Choroid plexus epithelial cell (primary cell): ENCODE measurements around the gene CELF2.
"Not testable (repeated sequence)": the region's sequence is repeated elsewhere in the genome, so short reads cannot be mapped to it uniquely, and the experiment has no call there.

Source experiments
- DNase-seq: peaks from one replicate; pipeline ENCODE4 v3.0.0-alpha.2; 2010; ENCODE audit warnings: low read depth
- H3K4me3 ChIP-seq: 2 replicates; pipeline ENCODE4 v1.5.1; 2011; ENCODE audit warnings: low read depth, mild to moderate bottlenecking, control low read depth, low read length, moderate library complexity
- TF ChIP-seq, protein P1 (sequence below): conservative IDR thresholded peaks from 2 replicates; pipeline ENCODE4 v1.5.1; 2011; ENCODE audit warnings: low read depth, mild to moderate bottlenecking, control low read depth, inconsistent platforms, low read length, moderate library complexity

Gene CELF2

GRCh38 chr10:11116817-11117216, 99.1 kb downstream of the CELF2 start:
- H3K4me3 ChIP-seq = no peak overlapping the region
- no peak for DNase-seq
- TF ChIP-seq, protein P1, sequence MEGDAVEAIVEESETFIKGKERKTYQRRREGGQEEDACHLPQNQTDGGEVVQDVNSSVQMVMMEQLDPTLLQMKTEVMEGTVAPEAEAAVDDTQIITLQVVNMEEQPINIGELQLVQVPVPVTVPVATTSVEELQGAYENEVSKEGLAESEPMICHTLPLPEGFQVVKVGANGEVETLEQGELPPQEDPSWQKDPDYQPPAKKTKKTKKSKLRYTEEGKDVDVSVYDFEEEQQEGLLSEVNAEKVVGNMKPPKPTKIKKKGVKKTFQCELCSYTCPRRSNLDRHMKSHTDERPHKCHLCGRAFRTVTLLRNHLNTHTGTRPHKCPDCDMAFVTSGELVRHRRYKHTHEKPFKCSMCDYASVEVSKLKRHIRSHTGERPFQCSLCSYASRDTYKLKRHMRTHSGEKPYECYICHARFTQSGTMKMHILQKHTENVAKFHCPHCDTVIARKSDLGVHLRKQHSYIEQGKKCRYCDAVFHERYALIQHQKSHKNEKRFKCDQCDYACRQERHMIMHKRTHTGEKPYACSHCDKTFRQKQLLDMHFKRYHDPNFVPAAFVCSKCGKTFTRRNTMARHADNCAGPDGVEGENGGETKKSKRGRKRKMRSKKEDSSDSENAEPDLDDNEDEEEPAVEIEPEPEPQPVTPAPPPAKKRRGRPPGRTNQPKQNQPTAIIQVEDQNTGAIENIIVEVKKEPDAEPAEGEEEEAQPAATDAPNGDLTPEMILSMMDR = no peak

GRCh38 chr10:11118686-11119085, 101.0 kb downstream of the CELF2 start:
- DNase-seq = no peak
- TF ChIP-seq, protein P1 = no peak
- no peak overlapping the region for H3K4me3 ChIP-seq

DNA sequence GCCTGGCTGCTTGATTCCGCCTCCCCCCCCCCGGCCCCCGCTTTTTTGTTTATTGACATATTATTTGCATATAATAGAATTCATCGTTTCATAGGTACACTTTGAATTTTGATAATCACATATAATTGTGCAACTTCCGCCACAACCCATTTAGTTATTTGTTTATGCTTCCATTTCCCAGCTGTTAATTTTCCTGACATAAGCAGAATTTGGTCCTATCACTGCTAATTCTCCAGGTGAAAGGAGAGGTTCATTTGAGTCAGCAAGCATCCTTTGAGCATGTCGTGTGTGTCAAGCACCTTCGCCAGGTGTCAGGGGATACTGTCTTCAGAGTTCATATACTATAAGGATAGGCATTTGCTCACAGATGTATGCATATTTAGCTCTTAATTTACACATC, 102.2 kb downstream of the CELF2 start:
- DNase-seq = no peak
- TF ChIP-seq, protein P1 = no peak
- H3K4me3 ChIP-seq = no peak overlapping the region

GRCh38 chr10:11120711-11121110, 103.0 kb downstream of the CELF2 start:
- TF ChIP-seq, protein P1 = no peak
- H3K4me3 ChIP-seq = no peak overlapping the region
- no peak for DNase-seq

DNA sequence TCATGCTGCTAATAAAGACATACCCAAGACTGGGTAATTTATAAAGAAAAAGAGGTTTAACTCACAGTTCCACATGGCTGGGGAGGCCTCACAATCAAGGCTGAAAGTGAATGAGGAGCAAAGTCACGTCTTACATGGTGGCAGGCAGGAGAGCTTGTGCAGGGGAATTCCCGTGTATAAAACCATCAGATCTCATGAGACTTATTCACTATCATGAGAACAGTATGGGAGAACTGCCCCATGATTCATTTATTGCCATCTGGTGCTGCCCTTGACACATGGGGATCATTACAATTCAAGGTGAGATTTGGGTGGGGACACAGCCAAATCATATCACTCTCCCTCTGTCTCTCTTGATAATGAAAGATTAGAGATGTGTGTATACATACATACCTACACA, 106.2 kb downstream of the CELF2 start:
- DNase-seq = not testable (repeated sequence)

DNA sequence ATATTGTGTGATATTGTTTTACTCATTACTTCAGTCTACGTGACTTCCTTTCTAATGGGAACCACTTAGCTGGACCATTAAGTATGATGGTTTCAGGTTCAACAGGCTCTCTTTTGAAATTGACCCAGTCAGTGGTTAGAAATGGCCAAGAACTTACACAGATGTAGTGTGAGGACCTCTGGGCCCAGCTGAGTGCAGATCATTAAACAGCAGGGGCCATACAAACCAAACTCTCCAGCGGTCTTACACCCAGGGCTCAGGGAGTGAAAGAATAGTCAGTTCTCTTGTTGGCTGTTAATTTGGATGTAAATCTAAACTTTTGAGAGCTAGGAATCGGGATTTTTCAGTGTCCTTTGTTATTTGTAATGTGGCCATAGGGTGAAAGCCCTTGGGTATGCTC, 107.3 kb downstream of the CELF2 start:
- no peak overlapping the region for H3K4me3 ChIP-seq
- TF ChIP-seq, protein P1 = no peak
- DNase-seq = no peak

More for the DNA sequence above, 106.2 kb downstream of the CELF2 start:
- not testable (repeated sequence) for H3K4me3 ChIP-seq

GRCh38 chr10:11127017-11127416, 109.3 kb downstream of the CELF2 start:
- not testable (repeated sequence) for H3K4me3 ChIP-seq, DNase-seq

DNA sequence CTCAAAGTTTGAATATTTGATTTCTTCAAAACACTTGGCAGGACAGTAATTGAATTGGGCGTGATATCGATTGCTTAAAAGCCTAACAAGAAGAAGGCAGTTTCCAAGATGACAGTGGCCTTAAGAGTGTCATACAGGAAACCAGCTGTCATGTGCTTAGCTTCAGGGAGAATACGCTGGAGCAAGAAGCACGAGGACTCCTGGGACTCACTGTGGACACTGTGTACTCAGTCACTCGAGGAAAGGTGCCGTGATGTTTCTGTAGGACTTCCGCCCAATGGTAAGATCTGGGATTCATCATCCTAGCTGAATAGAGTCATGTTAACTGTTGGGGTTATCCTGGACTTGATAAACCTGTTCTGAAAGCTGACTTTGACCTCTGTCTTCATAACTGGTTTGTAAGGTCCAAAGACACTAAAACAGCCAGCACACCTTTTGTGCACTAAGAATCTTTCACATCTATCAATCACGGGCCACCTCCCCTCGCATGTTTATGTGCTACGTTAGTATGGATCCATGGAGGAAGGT, 113.5 kb downstream of the CELF2 start:
- no peak for DNase-seq
- no peak overlapping the region for H3K4me3 ChIP-seq
- TF ChIP-seq, protein P1 = no peak
